ENCODE results near the gene RAD51AP1.

RAD51AP1 gene

DNA sequence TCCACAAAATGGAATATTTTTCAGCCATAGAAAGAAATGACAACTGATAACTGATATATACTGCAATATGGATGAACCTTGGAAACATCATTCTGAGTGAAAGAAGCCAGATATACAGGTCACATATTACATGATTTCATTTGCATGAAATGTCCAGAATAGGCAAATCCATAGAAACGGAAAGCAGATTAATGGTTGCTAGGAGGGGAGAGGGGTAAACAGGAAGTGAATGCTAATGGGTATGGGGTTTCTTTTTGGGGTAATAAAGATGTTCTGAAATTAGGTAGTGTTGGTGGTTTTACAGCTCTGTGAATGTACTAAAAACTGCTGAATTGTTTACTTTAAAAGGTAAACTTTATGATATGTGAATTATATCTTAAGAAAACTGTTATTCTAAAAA, 6.5 kb downstream of the RAD51AP1 start:
- no peak for DNase-seq (ENCODE audit: low read depth)

DNA sequence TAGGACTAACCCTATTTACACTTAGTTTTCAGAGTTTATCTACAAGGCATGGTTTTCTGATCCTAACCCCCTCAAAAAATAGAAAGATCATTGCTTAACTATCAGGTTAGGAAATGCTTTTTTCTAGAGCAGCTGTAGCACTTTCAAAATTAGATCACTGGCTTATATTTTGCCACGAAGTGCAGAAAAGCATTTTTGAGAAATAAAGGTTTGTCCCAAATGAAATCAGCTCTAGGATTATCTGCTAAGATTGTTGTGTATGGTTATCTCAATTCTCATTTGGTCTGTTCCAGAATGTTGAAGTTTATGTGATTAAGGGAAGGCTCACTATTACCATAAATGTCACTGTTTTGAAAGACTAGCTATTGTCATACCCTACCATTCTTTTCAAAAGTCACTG, 13.5 kb downstream of the RAD51AP1 start:
- no peak for DNase-seq (ENCODE audit: low read depth)

GRCh38 chr12:4553943-4554342, 15.3 kb downstream of the RAD51AP1 start:
- no peak for DNase-seq (ENCODE audit: low read depth)

GRCh38 chr12:4555804-4556203, 17.1 kb downstream of the RAD51AP1 start:
- no peak for DNase-seq (ENCODE audit: low read depth)

DNA sequence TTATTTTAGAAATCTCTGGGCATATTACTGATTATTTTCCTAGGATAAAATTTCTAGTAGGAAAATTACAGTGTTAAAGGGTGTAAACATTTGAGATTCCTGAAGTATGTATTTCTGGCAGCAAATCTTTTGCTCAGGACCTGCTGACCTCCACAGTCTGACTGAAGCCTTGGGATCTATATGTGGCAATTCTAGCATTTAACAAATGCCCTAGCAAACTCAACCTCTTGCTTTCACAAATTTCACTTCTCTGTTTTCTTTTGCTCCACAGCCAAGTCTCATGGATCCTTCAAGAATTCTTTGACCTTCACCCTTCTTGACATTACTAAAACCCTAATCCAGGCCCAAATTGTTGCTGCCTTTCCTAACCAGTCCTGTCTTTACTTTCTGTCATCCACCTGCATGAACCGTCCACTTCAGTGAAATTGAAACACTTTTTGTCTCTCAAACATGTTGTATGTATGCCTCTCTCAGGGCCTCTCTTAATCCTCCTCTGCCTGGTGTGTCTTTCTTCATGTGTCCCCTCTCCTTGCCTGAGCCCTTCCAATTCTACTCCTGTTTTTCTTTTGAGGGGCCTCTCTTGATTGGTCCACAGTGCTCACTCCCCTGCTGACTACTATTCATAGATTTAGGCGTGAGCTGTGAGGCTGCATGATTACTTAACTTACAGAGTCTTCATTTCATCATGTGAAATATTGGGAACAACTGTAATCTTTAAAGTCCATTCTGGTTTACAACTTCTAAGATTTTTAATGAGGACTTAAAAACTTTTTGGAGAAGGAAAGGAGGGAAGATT, 18.2 kb downstream of the RAD51AP1 start:
- DNase-seq (ENCODE audit: low read depth) = no peak

GRCh38 chr12:4557586-4557985, 18.9 kb downstream of the RAD51AP1 start:
- no peak for DNase-seq (ENCODE audit: low read depth)

GRCh38 chr12:4558171-4558570, 19.5 kb downstream of the RAD51AP1 start:
- DNase-seq (ENCODE audit: low read depth) = no peak

- no peak for DNase-seq (ENCODE audit: low read depth)
Measured at GRCh38 chr12:4562034-4562657, 23.5 kb downstream of the RAD51AP1 start, which contains the start of gene DYRK4. Gene DYRK4 (plus strand): TSS chr12:4562208. CDS start chr12:4562246, 38 bp downstream.

GRCh38 chr12:4563336-4563735, 24.6 kb downstream of the RAD51AP1 start:
- DNase-seq (ENCODE audit: low read depth) = no peak

- no peak for DNase-seq (ENCODE audit: low read depth)
Measured at GRCh38 chr12:4564818-4565217, 26.1 kb downstream of the RAD51AP1 start.

- DNase-seq (ENCODE audit: low read depth) = no peak
Measured at GRCh38 chr12:4566474-4566873, 27.8 kb downstream of the RAD51AP1 start.

DNA sequence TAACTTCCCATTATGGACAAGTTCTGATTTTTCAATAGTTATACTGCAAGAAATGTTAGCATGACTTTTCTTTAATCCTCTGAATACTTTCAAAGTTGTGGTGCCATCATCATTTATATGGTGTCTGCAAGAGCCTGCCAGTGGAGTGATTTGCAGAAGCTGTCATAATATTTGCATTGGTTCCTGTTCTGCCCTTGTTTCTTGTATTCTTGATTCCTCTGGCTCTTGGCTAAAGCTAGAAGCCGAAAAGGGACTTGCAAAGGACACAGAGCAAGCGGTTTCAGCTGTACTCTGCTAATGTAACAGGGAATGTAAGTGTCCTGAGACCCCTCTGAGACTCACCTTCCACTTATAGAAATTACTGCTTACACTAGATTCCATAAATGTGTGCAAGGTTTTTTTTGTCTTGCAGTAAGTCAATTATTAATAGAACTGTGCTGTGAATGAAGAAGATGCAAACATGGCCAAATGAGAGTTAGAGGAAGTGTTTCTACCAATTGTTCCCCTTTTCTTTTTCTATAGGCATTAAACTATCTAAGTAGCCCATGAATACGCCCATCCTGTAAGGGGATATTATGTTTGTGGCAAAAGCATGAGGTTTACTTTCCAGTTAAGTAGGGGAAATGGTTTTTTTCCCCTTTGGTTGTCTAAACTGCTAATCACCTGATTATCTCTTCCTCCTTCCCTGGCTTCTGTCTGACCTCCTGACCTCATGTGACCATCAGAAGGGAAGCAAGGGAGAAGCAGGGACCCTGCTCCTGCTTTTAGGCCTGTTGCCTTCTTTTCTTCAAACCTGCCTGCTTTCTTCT, 28.6 kb downstream of the RAD51AP1 start:
- no peak for DNase-seq (ENCODE audit: low read depth)

DNA sequence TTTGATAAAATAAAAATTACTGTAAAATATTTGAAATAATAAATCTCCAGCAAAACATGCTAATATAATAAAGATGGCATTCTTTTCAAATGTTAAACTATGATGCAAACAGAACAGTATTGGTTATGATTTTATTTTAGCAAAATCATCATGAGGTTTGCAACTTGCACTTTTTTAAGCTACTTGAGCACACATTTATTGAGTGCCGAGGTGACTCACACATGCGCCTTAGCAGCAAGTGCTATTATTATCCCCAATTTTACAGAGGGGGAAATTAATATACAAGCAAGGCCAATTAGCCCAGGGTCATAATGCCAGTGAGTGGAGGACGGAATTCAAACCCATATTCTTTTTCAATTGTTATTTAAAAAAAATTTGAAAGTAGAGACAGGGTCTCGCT, 30.6 kb downstream of the RAD51AP1 start:
- DNase-seq (ENCODE audit: low read depth) = no peak

GRCh38 chr12:4572680-4573079, 34.0 kb downstream of the RAD51AP1 start:
- no peak for DNase-seq (ENCODE audit: low read depth)

- DNase-seq (ENCODE audit: low read depth) = no peak
Measured at GRCh38 chr12:4579305-4580102, 40.8 kb downstream of the RAD51AP1 start.

DNA sequence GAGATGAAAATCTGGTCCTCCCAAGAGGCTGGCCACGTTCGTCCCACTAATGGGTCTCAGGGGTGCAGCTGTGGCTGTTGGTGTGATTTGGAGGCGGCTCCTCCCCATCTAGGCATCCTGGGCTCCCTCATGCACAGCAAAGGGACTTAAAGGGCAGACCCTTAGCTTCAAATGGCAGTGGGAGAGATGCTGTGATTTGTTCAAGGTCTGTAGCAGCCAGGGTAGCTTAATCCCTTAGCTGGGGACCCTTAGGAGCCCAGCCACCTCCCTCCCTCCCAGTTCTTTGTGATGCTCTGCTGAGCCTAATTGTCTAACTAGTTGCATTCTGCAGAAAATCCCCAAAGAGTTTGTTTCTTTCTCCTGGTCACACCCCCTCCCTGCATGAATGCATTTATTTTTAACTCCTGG, 41.6 kb downstream of the RAD51AP1 start:
- DNase-seq (ENCODE audit: low read depth) = no peak

DNA sequence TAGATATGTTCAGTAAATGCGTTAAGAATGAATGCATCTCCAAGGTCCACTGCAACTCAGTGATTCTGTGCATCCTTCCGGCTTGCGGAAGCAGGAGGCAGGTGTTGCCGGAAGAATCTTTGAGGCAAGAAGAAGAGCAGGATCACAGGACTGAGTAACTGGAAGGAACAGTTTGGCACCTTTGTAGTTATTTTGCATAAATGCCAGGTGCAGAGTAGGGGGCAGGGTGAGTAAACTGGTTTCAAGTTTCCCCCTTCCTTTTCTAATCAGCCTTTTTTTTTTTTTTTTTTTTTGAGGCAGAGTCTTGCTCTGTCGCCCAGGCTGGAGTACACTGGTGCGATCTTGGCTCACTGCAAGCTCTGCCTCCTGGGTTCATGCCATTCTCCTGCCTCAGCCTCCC, 45.6 kb downstream of the RAD51AP1 start:
- DNase-seq (ENCODE audit: low read depth) = no peak

DNA sequence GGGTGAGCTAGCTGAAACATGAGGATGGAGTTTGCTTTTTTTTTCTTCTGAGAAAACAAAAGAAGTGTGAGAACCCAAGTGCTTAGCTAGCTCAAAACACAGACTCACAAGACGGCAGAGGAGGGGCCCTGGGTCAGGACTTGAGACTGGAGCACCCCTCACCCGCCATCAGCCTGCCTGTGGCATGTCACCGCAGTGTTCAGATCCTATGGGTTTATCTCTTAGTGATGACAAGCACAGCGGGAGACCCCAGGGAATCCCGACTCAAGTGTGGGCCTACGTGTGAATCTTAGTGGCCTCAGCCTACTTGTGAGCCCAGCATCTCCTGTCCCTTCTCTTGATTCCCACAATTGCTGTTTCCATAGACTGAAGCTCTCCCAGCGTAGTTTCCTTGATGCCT, 46.2 kb downstream of the RAD51AP1 start:
- DNase-seq (ENCODE audit: low read depth) = no peak

- no peak for DNase-seq (ENCODE audit: low read depth)
Measured at GRCh38 chr12:4586500-4586899, 47.8 kb downstream of the RAD51AP1 start.

GRCh38 chr12:4587108-4587507, 48.4 kb downstream of the RAD51AP1 start:
- no peak for DNase-seq (ENCODE audit: low read depth)

- no peak for DNase-seq (ENCODE audit: low read depth)
Measured at GRCh38 chr12:4588916-4589315, 50.2 kb downstream of the RAD51AP1 start.

- no peak for DNase-seq (ENCODE audit: low read depth)
Measured at GRCh38 chr12:4589941-4590340, 51.3 kb downstream of the RAD51AP1 start.
